BJ (cell line): Measurements from ENCODE around the gene INTS15. TPM values are rescaled to one million over a fixed set of nuclear protein-coding genes. Genes with fewer than 3 reads are reported as not detected.
"Not testable (repeated sequence)": the region's sequence is repeated elsewhere in the genome, so short reads cannot be mapped to it uniquely, and the experiment has no call there.

Experiments used
- CTCF ChIA-PET: fragments of 350-600 bp; formaldehyde crosslinking; extraction: SDS; loops from one replicate; lab custom pipeline; 2021; ENCODE audit warnings: antibody characterized with exemption, inconsistent platforms; lab: Yijun Ruan, JAX
- POLR2A ChIA-PET: fragments of 300-600 bp; sonication (Branson Sonifier 250); formaldehyde crosslinking; extraction: SDS; loops from one replicate; lab custom pipeline; 2021; ENCODE audit warnings: antibody characterized with exemption; lab: Charles Lee
- DNase-seq: peaks from one replicate; pipeline ENCODE4 v3.0.0-alpha.2; 2011; ENCODE audit warnings: low read depth
- H3K27me3 ChIP-seq: 2 replicates; pipeline ENCODE4 v1.6.0; 2011; ENCODE audit warnings: low read length; ENCODE audit not compliant: control insufficient read depth, insufficient read depth
- H3K36me3 ChIP-seq: 2 replicates; pipeline ENCODE4 v1.5.1; 2011; ENCODE audit warnings: low read length; ENCODE audit not compliant: control insufficient read depth, insufficient read depth
- H3K4me3 ChIP-seq: 2 replicates; pipeline ENCODE4 v1.5.1; 2011; ENCODE audit warnings: low read depth, mild to moderate bottlenecking, control low read depth, low read length
- polyA plus RNA-seq: library from polyadenylated mRNA; depleted of rRNA; stranded (reverse); fragments of >200 nt; gene quantifications from 2 replicates; pipeline ENCODE4 v1.2.3, GENCODE V29; 2011
- TF ChIP-seq, protein P1 (sequence below): IDR thresholded peaks from 2 replicates; pipeline ENCODE4 v1.5.1; 2011; ENCODE audit warnings: low read depth, mild to moderate bottlenecking, control low read depth, inconsistent platforms, low read length, moderate library complexity; ENCODE audit not compliant: insufficient read depth

INTS15 gene
- polyA plus RNA-seq, 1 experiment, result 22.6 TPM

DNA sequence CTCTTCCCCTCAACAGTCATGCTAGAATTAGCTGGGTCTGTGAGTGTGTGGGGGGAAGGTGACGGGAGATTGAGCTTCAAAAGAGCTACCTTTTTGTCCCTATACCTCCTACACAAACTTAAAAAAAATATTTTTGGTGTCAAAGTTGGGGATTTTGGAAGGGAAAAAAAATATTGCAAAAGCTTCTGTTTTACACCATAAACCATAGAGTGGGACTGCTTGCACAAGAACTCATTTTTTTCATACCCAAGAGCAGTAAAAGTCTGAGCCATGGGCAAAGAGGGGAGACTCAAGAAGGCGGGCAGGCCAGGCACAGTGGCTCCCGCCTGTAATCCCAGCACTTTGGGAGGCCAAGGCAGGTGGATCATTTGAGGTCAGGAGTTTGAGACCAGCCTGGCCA is 21.9 kb upstream of the INTS15 start:
- TF ChIP-seq, protein P1, sequence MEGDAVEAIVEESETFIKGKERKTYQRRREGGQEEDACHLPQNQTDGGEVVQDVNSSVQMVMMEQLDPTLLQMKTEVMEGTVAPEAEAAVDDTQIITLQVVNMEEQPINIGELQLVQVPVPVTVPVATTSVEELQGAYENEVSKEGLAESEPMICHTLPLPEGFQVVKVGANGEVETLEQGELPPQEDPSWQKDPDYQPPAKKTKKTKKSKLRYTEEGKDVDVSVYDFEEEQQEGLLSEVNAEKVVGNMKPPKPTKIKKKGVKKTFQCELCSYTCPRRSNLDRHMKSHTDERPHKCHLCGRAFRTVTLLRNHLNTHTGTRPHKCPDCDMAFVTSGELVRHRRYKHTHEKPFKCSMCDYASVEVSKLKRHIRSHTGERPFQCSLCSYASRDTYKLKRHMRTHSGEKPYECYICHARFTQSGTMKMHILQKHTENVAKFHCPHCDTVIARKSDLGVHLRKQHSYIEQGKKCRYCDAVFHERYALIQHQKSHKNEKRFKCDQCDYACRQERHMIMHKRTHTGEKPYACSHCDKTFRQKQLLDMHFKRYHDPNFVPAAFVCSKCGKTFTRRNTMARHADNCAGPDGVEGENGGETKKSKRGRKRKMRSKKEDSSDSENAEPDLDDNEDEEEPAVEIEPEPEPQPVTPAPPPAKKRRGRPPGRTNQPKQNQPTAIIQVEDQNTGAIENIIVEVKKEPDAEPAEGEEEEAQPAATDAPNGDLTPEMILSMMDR, result no peak
- CTCF ChIA-PET, result interaction anchor here (1.1 to 1.3 kb wide), 2 partner anchors 9 to 52 kb away, joined by 3 read pairs; no protein-coding TSS in a partner anchor
- Histone ChIP-seq H3K36me3 (no peaks in the 10 kb centered on the region), H3K27me3 (no peaks in the 10 kb centered on the region), H3K4me3 (no peak overlapping the region)
- POLR2A ChIA-PET, result no interaction called here
- DNase-seq, result no peak

DNA sequence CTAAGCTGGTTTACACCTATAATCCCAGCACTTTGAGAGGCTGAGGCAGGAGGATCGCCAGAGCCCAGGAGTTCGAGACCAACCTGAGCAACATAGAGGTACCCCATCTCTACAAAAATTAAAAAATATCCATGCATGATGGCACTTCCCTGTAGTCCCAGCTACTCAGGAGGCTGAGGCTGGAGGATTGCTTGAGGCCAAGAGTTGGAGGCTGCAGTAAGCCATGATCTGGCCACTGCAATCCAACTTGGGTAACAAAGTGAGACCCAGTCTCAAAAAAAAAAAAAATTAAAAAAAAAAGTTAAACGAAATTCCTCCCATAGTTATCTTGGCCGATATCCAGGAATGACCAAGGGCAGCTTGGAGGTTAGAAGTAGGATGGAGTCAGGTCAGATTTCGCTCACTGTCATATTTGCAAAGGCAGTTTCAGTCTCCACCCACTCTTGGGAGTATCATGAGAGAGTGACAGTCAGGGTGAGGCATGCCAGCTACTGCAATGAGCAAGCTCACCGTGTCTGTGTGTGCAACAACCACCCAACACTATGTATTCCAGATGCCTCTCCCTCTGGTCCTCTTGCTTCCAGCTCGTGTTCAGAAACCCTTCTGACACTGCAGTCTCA is 18.6 kb upstream of the INTS15 start:
- H3K4me3 ChIP-seq, result no peak overlapping the region
- ChIA-PET POLR2A (no interaction called here), CTCF (no interaction called here)
- TF ChIP-seq, protein P1, result no peak
- no peaks in the 10 kb centered on the region for H3K27me3 ChIP-seq
- H3K36me3 ChIP-seq, result no peaks in the 10 kb centered on the region
- DNase-seq, result no peak

DNA sequence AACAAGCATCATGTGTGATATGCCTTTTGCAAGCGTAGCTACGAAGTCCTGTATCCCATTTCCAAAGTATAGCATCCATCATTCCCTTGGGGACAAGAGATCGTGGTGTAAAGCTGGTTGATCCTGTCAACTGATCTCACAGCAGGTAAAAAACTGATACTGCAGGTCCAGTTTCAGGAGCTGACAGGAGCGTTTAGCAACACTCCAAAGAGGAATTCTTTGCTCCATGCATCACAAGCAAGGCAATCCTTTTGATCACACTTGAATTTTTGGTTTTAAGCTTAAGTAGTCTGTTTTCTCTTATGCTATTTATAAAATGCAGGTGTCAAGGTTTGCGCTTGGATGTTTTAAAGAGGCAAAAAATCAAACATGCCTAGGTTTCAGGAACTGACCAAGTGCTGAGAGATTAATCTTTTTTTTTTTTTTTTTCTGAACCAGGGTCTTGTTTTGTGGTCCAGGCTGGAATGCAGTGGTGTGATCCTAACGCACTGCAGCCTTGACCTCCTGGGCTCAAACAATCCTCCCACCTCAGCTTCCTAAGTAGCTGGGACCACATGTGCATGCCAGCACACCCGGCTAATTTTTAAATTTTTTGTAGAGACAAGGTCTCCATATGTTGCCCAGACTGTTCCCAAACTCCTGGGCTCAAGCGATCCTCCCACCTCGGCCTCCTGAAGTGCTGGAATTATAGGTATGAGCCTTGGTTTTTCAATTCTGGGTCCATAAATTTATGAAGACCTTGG is 14.4 kb upstream of the INTS15 start:
- ChIA-PET POLR2A (no interaction called here), CTCF (interaction anchor here (1.4 to 3.1 kb wide), 4 partner anchors 9 to 60 kb away, joined by 4 to 12 read pairs (median 8); partner anchors contain the start of gene INTS15)
- Histone ChIP-seq H3K27me3 (no peaks in the 10 kb centered on the region), H3K36me3 (0 out of 2 replicates have a peak, but pooled peaks cover 2% of the 10 kb centered on the region), H3K4me3 (no peak overlapping the region)
- DNase-seq, result no peak
- TF ChIP-seq, protein P1, result no peak

- Histone ChIP-seq H3K4me3 (peak overlapping the region; percentile 73), H3K27me3 (no peaks in the 10 kb centered on the region), H3K36me3 (peaks cover 6% of the 10 kb centered on the region)
- ChIA-PET POLR2A (no interaction called here), CTCF (interaction anchor here (1.4 to 3.1 kb wide), 3 partner anchors 8 to 61 kb away, joined by 4 to 12 read pairs (median 11); partner anchors contain the start of gene INTS15)
- DNase-seq, result no peak
- TF ChIP-seq, protein P1, result no peak
Measured at GRCh38 chr7:6576024-6576866, 13.6 kb upstream of the INTS15 start.

GRCh38 chr7:6576867-6577368 is 12.9 kb upstream of the INTS15 start:
- DNase-seq, H3K27me3 ChIP-seq, POLR2A ChIA-PET, H3K36me3 ChIP-seq: not testable (repeated sequence)
- CTCF ChIA-PET, result interaction anchor here (1.0 to 1.5 kb wide), 3 partner anchors 11 to 27 kb away, joined by 4 to 18 read pairs (median 5); partner anchors contain the start of gene INTS15
- peak overlapping the region; percentile 73 for H3K4me3 ChIP-seq
